C4-2B (cell line): Measurements from ENCODE around the gene ATP4B.

Source experiments
- H3K27ac ChIP-seq: fragments of 450-650 bp; 2 replicates; pipeline ENCODE4 v1.5.1; 2017
- ZFX ChIP-seq: fragments of 450-650 bp; IDR thresholded peaks from 2 replicates; pipeline ENCODE4 v1.6.1; 2017
- TF ChIP-seq, protein P1 (sequence below): fragments of 450-650 bp; conservative IDR thresholded peaks from 2 replicates; pipeline ENCODE4 v1.5.1; 2017; ENCODE audit warnings: mild to moderate bottlenecking

The ATP4B gene

DNA sequence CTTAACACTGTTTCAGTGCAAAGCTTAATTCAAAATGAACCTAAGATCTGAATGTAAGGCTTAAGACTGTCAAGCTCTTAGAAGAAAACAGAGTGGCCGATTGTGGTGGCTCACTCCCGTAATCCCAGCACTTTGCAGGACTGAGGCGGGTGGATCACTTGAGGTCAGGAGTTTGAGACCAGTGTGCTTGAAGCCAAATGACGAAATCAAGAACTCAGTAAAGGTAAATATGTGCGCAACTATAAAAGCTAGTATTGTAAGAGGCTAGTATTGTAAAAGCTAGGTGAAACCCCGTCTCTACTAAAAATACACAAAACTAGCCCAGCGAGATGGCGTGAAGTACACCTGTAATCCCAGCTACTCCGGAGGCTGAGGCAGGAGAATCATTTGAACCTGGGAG, 12.7 kb downstream of the ATP4B start:
- TF ChIP-seq, protein P1, sequence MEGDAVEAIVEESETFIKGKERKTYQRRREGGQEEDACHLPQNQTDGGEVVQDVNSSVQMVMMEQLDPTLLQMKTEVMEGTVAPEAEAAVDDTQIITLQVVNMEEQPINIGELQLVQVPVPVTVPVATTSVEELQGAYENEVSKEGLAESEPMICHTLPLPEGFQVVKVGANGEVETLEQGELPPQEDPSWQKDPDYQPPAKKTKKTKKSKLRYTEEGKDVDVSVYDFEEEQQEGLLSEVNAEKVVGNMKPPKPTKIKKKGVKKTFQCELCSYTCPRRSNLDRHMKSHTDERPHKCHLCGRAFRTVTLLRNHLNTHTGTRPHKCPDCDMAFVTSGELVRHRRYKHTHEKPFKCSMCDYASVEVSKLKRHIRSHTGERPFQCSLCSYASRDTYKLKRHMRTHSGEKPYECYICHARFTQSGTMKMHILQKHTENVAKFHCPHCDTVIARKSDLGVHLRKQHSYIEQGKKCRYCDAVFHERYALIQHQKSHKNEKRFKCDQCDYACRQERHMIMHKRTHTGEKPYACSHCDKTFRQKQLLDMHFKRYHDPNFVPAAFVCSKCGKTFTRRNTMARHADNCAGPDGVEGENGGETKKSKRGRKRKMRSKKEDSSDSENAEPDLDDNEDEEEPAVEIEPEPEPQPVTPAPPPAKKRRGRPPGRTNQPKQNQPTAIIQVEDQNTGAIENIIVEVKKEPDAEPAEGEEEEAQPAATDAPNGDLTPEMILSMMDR, result no peak
- no peak for TF ChIP-seq ZFX
- peak overlapping the region; percentile 47 for H3K27ac ChIP-seq

DNA sequence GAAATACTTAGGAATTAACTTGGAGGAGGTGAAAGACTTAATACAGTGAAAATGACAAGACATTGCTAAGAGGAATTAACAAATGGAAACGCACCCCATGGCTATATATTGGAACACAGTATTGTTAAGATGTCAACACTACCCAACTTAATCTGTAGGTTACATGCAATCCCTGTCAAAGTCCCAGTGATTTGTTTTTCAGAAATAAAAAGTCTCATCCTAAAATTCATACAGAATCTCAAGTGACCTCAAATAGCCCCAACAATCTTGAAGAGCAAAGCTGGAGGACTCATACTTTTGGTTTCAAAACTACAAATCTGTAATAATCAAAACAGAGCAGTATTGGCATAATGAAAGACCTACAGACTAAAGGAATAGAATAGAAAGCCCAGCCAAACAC, 13.2 kb downstream of the ATP4B start:
- no peak overlapping the region for H3K27ac ChIP-seq
- TF ChIP-seq, protein P1, result no peak
- no peak for TF ChIP-seq ZFX

DNA sequence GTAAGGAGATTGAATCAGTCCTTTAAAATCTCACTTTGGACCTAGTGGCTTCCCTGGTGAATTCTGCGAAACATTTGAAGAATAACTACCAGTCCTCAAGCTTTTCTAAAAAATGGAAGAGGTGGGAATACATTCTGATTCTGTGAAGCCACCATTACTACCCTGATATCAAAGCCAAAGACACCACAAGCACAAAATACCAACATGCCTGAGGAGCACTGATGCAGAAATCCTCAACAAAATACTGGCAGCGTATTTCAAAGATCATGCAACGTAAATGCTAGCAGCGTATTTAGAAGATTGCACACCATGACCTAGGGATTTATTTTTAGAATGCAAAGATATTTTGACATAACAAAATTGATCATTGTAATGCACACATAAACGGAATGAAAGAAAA, 14.4 kb downstream of the ATP4B start:
- no peak overlapping the region for H3K27ac ChIP-seq
- no peak for TF ChIP-seq ZFX
- TF ChIP-seq, protein P1, result no peak

DNA sequence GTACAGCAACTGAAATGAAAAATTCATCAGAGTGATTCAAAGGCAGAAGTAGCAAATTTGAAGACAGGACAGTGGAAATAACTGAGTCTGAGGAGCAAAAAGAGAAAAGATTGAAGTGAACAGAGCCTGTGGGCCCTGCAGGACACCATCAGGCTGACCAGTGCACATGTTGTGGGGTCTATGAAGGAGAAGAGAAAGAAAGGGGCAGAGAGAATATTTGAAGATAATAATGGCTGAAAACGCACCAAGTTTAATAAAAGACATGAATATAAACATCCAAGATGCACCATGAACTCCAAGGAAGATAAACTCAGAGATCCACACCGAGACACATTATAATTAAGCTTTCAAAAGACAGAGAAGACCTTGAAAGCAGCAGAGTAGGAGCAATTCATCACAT, 15.4 kb downstream of the ATP4B start:
- TF ChIP-seq, protein P1, result no peak
- no peak for TF ChIP-seq ZFX
- no peak overlapping the region for H3K27ac ChIP-seq

DNA sequence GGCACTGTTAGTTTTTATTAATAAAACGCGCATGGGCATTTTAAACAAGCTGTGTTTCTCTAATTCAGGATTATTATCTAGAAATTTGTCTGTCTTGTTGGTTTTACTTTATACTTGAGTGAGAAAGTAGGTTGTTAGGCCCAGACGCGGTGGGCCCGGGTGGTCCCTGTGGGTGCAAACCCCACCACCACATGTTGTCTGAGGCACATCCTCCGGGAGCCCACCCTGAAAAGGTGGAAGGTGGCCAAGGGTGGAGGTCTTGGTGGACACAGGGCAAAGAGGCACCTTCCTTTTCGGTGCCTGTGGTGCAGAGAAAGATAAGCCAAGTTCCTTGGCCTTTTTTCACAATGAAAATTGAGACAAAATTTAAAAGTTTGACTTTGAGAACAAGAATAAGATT, 16.6 kb downstream of the ATP4B start:
- no peak for TF ChIP-seq ZFX
- TF ChIP-seq, protein P1, result no peak
- peak overlapping the region; percentile 81 for H3K27ac ChIP-seq

DNA sequence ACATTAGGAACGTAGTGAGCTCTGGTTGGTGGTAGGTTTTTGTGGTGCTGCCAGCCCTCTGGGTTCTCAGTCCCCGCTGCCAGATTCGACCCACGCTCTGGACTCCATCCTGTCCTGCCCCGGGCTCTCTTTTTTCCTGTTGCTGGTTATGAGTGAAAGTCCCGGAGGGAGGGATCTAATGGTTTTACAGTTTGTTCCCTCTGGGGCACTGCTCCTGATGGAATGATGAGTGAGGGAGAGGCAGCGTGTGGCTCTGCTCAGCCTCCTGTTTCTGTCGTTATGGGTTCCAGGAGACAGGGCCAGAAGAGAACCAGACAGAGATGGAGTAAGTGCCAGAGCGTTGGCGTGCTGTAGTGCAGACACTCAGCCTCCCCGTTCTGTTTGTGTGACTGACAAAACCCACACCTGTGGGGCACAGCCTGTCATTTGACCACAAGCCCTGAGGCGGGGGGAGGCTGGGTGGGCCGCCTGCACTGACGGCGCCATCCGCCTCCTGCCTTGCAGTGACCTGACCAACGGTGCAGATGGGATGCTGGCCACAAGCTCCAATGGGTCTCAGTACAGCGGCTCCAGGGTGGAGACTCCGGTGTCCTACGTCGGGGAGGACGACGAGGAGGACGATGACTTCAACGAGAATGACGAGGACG, 18.3 kb downstream of the ATP4B start:
- H3K27ac ChIP-seq, result peak overlapping the region; percentile 86
- TF ChIP-seq ZFX, result no peak
- TF ChIP-seq, protein P1, result no peak

DNA sequence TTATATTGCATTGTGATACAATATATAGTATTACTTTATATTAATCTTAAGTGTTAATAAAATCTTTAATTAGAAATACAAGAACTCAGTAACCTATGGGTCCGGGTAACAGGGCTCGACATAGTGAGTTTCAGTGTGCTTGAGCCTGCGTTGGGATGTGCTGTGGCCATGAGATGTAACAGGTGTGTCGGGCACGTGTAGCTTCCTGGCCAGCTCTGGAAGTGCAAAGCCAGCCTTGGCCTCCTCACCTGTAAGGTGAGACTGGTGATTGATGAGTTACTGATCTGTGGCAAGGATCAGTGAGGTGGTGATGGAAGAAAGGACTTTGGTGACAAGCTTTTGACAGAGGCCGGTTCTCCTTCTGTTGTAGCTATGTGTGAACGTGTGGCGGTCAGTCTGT, 19.2 kb downstream of the ATP4B start:
- peak overlapping the region; percentile 86 for H3K27ac ChIP-seq
- TF ChIP-seq, protein P1, result no peak
- TF ChIP-seq ZFX, result no peak
